ENCODE measurements around the gene RPL15.

The RPL15 gene

DNA sequence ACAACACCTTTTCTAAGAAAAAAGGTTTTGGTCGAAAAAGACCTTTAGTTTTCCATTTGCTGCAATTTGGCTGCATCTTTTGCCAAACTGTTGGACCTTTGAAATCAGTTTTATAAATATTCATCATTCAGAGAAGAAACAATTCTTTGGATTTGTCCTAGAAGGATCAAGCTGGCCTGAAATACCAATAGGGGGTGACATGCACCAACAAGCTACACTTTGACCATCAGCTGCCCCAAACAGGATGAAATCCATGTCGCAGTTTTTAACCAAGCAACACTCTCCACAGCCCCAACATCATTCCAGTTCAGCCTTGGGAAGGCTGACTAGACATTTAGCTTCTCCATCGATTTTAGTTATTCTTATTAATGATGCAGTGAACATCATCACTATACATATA lies 9.8 kb downstream of the RPL15 start:
- no peak overlapping the region for H2AFZ ChIP-seq (ENCODE audit: low read length)
- DNase-seq (ENCODE audit: low spot score): no peak
- no peak overlapping the region for H4K91ac ChIP-seq (ENCODE audit: low read depth, low read length, poor library complexity)
- H2BK120ac ChIP-seq (ENCODE audit: low read depth, low read length): no peak overlapping the region
- no peak overlapping the region for H2BK5ac ChIP-seq (ENCODE audit: low read length)
- H3K27me3 ChIP-seq (ENCODE audit: control insufficient read depth in 3 of 3, insufficient read depth in 3 of 3, low read depth in 1 of 3, low read length in 3 of 3): no peaks in the 10 kb centered on the region
- no peak overlapping the region for H3K4ac ChIP-seq (ENCODE audit: low read length)
- no peak overlapping the region for H4K8ac ChIP-seq (ENCODE audit: low read depth, low read length)
- no peak overlapping the region for H3K27ac ChIP-seq (replicated peaks; ENCODE audit: low read length)
- no peak overlapping the region for H3K9ac ChIP-seq (ENCODE audit: low read depth, low read length, poor library complexity)
- H3K14ac ChIP-seq (ENCODE audit: low read length): no peak overlapping the region
- H3K18ac ChIP-seq (ENCODE audit: low read length): no peak overlapping the region
- no peaks in the 10 kb centered on the region for H3K79me1 ChIP-seq (ENCODE audit: low read depth, low read length)
- no peak overlapping the region for H3K4me3 ChIP-seq (ENCODE audit: low read length in 2 of 2)
- no peak overlapping the region for H3K4me2 ChIP-seq (ENCODE audit: insufficient read depth, low read length, poor library complexity, severe bottlenecking)
- WGBS, 2 donors (ENCODE audit: extremely low coverage in 2 of 2, insufficient read length in 2 of 2, insufficient replicate concordance in 1 of 2): no CpG with 5 or more reads among the region's 3 CpGs
- H2AK5ac ChIP-seq (ENCODE audit: low read depth, low read length): no peak overlapping the region
- H3K36me3 ChIP-seq (replicated peaks in 1 of 2; ENCODE audit: control insufficient read depth in 2 of 2, insufficient read depth in 2 of 2, low read length in 2 of 2): peaks cover 4 to 5% of the 10 kb centered on the region in 2 donors
- no peaks in the 10 kb centered on the region for H3K9me3 ChIP-seq (replicated peaks in 1 of 2; ENCODE audit: control insufficient read depth in 2 of 2, insufficient read depth in 1 of 2, low read depth in 1 of 2, low read length in 2 of 2)
- H3K23ac ChIP-seq (ENCODE audit: low read depth, low read length, poor library complexity): no peak overlapping the region
- peaks cover 0 to 1% of the 10 kb centered on the region in 2 donors for H3K4me1 ChIP-seq (ENCODE audit: control insufficient read depth in 2 of 2, insufficient read depth in 1 of 2, low read depth in 1 of 2, low read length in 2 of 2)
- no peak overlapping the region for H2BK15ac ChIP-seq (ENCODE audit: low read length)
- H2BK12ac ChIP-seq (ENCODE audit: low read length): no peak overlapping the region

- Histone ChIP-seq H3K9ac (ENCODE audit: low read depth, low read length, poor library complexity) (no peak overlapping the region), H3K18ac (ENCODE audit: low read length) (no peak overlapping the region), H3K36me3 (replicated peaks in 1 of 2; ENCODE audit: control insufficient read depth in 2 of 2, insufficient read depth in 2 of 2, low read length in 2 of 2) (no peaks in the 10 kb centered on the region), H3K4me2 (ENCODE audit: insufficient read depth, low read length, poor library complexity, severe bottlenecking) (no peak overlapping the region), H3K4me1 (ENCODE audit: control insufficient read depth in 2 of 2, insufficient read depth in 1 of 2, low read depth in 1 of 2, low read length in 2 of 2) (peaks cover 0 to 1% of the 10 kb centered on the region in 2 donors), H3K27ac (replicated peaks; ENCODE audit: low read length) (no peak overlapping the region), H2BK120ac (ENCODE audit: low read depth, low read length) (no peak overlapping the region), H2AFZ (ENCODE audit: low read length) (no peak overlapping the region), H3K23ac (ENCODE audit: low read depth, low read length, poor library complexity) (no peak overlapping the region), H3K4ac (ENCODE audit: low read length) (no peak overlapping the region), H3K27me3 (ENCODE audit: control insufficient read depth in 3 of 3, insufficient read depth in 3 of 3, low read depth in 1 of 3, low read length in 3 of 3) (no peaks in the 10 kb centered on the region), H2AK5ac (ENCODE audit: low read depth, low read length) (no peak overlapping the region), H3K14ac (ENCODE audit: low read length) (no peak overlapping the region), H2BK12ac (ENCODE audit: low read length) (no peak overlapping the region), H3K79me1 (ENCODE audit: low read depth, low read length) (no peaks in the 10 kb centered on the region), H4K91ac (ENCODE audit: low read depth, low read length, poor library complexity) (no peak overlapping the region), H4K8ac (ENCODE audit: low read depth, low read length) (no peak overlapping the region), H3K9me3 (replicated peaks in 1 of 2; ENCODE audit: control insufficient read depth in 2 of 2, insufficient read depth in 1 of 2, low read depth in 1 of 2, low read length in 2 of 2) (no peaks in the 10 kb centered on the region), H2BK15ac (ENCODE audit: low read length) (no peak overlapping the region), H2BK5ac (ENCODE audit: low read length) (no peak overlapping the region), H3K4me3 (ENCODE audit: low read length in 2 of 2) (no peak overlapping the region)
- no CpG with 5 or more reads among the region's 8 CpGs for WGBS, 2 donors (ENCODE audit: extremely low coverage in 2 of 2, insufficient read length in 2 of 2, insufficient replicate concordance in 1 of 2)
- DNase-seq (ENCODE audit: low spot score): no peak
Measured at GRCh38 chr3:23928524-23928923, 11.6 kb downstream of the RPL15 start.

DNA sequence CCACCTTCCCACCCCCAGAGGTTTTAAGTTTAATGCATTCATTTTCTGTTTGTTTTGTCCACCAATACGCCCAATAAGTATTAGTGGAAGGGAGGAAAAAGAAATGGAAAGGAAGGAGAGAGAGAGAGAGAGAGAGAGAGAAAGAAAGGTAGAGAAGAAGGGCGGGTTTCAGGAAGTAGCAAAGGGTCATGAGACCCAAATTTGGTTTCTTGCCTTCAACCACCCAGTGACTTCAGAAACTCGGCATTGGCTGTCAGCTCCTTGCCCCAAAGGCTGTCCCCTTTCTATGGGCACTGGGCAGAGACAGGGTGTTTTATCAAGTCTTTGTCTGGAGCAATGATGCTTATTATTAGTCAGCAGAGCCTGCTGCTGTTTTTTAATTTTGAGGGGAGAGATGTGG lies 14.7 kb downstream of the RPL15 start:
- H3K9me3 ChIP-seq (replicated peaks in 1 of 2; ENCODE audit: control insufficient read depth in 2 of 2, insufficient read depth in 1 of 2, low read depth in 1 of 2, low read length in 2 of 2): no peaks in the 10 kb centered on the region
- H4K8ac ChIP-seq (ENCODE audit: low read depth, low read length): no peak overlapping the region
- H3K27ac ChIP-seq (replicated peaks; ENCODE audit: low read length): no peak overlapping the region
- H2BK120ac ChIP-seq (ENCODE audit: low read depth, low read length): no peak overlapping the region
- H3K4ac ChIP-seq (ENCODE audit: low read length): no peak overlapping the region
- no peak for DNase-seq (ENCODE audit: low spot score)
- H2BK15ac ChIP-seq (ENCODE audit: low read length): no peak overlapping the region
- H3K79me1 ChIP-seq (ENCODE audit: low read depth, low read length): no peaks in the 10 kb centered on the region
- no peak overlapping the region for H2AK5ac ChIP-seq (ENCODE audit: low read depth, low read length)
- no peaks in the 10 kb centered on the region for H3K36me3 ChIP-seq (replicated peaks in 1 of 2; ENCODE audit: control insufficient read depth in 2 of 2, insufficient read depth in 2 of 2, low read length in 2 of 2)
- no peak overlapping the region for H2BK12ac ChIP-seq (ENCODE audit: low read length)
- no peak overlapping the region for H3K4me2 ChIP-seq (ENCODE audit: insufficient read depth, low read length, poor library complexity, severe bottlenecking)
- H2BK5ac ChIP-seq (ENCODE audit: low read length): no peak overlapping the region
- H3K23ac ChIP-seq (ENCODE audit: low read depth, low read length, poor library complexity): no peak overlapping the region
- no peak overlapping the region for H3K9ac ChIP-seq (ENCODE audit: low read depth, low read length, poor library complexity)
- H4K91ac ChIP-seq (ENCODE audit: low read depth, low read length, poor library complexity): no peak overlapping the region
- no peak overlapping the region for H3K14ac ChIP-seq (ENCODE audit: low read length)
- no peaks in the 10 kb centered on the region for H3K27me3 ChIP-seq (ENCODE audit: control insufficient read depth in 3 of 3, insufficient read depth in 3 of 3, low read depth in 1 of 3, low read length in 3 of 3)
- peak overlapping the region; percentile 12 for H2AFZ ChIP-seq (ENCODE audit: low read length)
- H3K18ac ChIP-seq (ENCODE audit: low read length): no peak overlapping the region
- peaks cover 0 to 5% of the 10 kb centered on the region in 2 donors for H3K4me1 ChIP-seq (ENCODE audit: control insufficient read depth in 2 of 2, insufficient read depth in 1 of 2, low read depth in 1 of 2, low read length in 2 of 2)
- WGBS, 2 donors (ENCODE audit: extremely low coverage in 2 of 2, insufficient read length in 2 of 2, insufficient replicate concordance in 1 of 2): no CpG with 5 or more reads among the region's 3 CpGs
- no peak overlapping the region for H3K4me3 ChIP-seq (ENCODE audit: low read length in 2 of 2)

DNA sequence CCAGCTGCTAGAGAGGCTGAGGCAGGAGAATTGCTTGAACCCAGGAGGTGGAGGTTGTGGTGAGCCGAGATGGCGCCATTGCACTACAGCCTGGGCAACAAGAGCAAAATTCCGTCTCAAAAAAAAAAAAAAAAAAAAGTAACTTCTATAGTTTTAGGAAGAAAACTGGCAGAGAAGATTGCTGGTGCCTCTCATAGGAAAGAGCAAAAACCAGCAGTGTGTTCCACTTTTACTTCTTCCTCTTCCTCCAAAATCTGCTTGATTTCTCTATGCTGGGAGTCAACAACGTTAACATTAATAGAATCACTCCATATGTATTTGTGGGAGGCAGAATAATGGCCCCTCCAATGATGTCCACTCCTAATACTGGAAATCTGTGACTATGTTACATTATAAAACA lies 15.6 kb downstream of the RPL15 start:
- Histone ChIP-seq H3K27me3 (ENCODE audit: control insufficient read depth in 3 of 3, insufficient read depth in 3 of 3, low read depth in 1 of 3, low read length in 3 of 3) (no peaks in the 10 kb centered on the region), H4K91ac (ENCODE audit: low read depth, low read length, poor library complexity) (no peak overlapping the region), H2BK15ac (ENCODE audit: low read length) (no peak overlapping the region), H3K18ac (ENCODE audit: low read length) (no peak overlapping the region), H2AK5ac (ENCODE audit: low read depth, low read length) (no peak overlapping the region), H3K14ac (ENCODE audit: low read length) (no peak overlapping the region), H3K9me3 (replicated peaks in 1 of 2; ENCODE audit: control insufficient read depth in 2 of 2, insufficient read depth in 1 of 2, low read depth in 1 of 2, low read length in 2 of 2) (no peaks in the 10 kb centered on the region), H2BK12ac (ENCODE audit: low read length) (no peak overlapping the region), H3K4me2 (ENCODE audit: insufficient read depth, low read length, poor library complexity, severe bottlenecking) (no peak overlapping the region), H3K36me3 (replicated peaks in 1 of 2; ENCODE audit: control insufficient read depth in 2 of 2, insufficient read depth in 2 of 2, low read length in 2 of 2) (no peaks in the 10 kb centered on the region), H3K4me1 (ENCODE audit: control insufficient read depth in 2 of 2, insufficient read depth in 1 of 2, low read depth in 1 of 2, low read length in 2 of 2) (peaks cover 0 to 5% of the 10 kb centered on the region in 2 donors), H3K79me1 (ENCODE audit: low read depth, low read length) (no peaks in the 10 kb centered on the region), H3K4me3 (ENCODE audit: low read length in 2 of 2) (no peak overlapping the region), H3K4ac (ENCODE audit: low read length) (no peak overlapping the region), H4K8ac (ENCODE audit: low read depth, low read length) (no peak overlapping the region), H3K9ac (ENCODE audit: low read depth, low read length, poor library complexity) (no peak overlapping the region), H3K27ac (replicated peaks; ENCODE audit: low read length) (no peak overlapping the region), H2AFZ (ENCODE audit: low read length) (no peak overlapping the region), H3K23ac (ENCODE audit: low read depth, low read length, poor library complexity) (no peak overlapping the region), H2BK5ac (ENCODE audit: low read length) (no peak overlapping the region), H2BK120ac (ENCODE audit: low read depth, low read length) (no peak overlapping the region)
- WGBS, 2 donors (ENCODE audit: extremely low coverage in 2 of 2, insufficient read length in 2 of 2, insufficient replicate concordance in 1 of 2): no CpG with 5 or more reads among the region's 4 CpGs
- no peak for DNase-seq (ENCODE audit: low spot score)

Measured in neuronal stem cell (in vitro differentiated cells).